T-helper 1 cell treated with Interleukin-12 subunit alpha and Interleukin-12 subunit beta and Interleukin-4 antibody, amounts not matched to agents 30 μg/mL and 1 μg/mL, for 36 hours (primary cell): ENCODE results near the gene ZNF341.

ENCODE experiments used
- H3K27ac Mint-ChIP-seq: one replicate; pipeline ENCODE4 v1.8.0; 2021; ENCODE audit warnings: mild to moderate bottlenecking, mixed read lengths
- H3K27me3 Mint-ChIP-seq: one replicate; pipeline ENCODE4 v1.8.0; 2021; ENCODE audit warnings: low read depth, mixed read lengths
- H3K36me3 Mint-ChIP-seq: one replicate; pipeline ENCODE4 v1.8.0; 2021; ENCODE audit warnings: low read depth, mixed read lengths
- H3K4me1 Mint-ChIP-seq: one replicate; pipeline ENCODE4 v1.8.0; 2021; ENCODE audit warnings: low read depth, mixed read lengths
- H3K4me3 Mint-ChIP-seq: one replicate; pipeline ENCODE4 v1.8.0; 2021; ENCODE audit warnings: mild to moderate bottlenecking, moderate library complexity, mixed read lengths
- H3K9me3 Mint-ChIP-seq: one replicate; pipeline ENCODE4 v1.8.0; 2021; ENCODE audit warnings: mixed read lengths

ZNF341 gene

DNA sequence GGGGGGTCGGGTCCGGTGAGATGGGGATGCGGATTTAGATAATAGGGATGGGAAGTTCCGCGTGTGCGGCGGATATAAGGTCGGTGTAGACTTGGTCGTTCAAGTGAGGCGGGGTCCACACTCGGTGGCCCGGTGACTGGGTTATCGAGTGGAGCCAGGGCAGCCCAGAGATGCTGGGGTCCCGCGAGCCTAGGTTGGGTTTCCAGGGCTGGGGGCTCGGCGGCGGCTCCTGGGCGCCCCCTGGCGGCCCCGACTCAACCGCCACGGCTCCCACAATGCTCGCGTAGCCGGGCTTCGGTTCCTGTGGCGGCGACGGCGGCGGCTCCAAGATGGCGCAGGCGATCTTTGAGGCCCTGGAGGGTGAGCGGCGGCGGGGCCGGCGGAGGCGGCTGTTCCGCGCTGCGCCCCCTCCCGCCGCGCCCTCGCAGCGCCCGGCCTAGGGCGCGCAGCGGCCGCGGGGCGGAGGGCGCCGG, at the start of gene ZNF341:
TSS of gene ZNF341 (plus strand) at position 304 of the 473 bp plus-strand sequence. CDS start at position 330, 26 bp downstream.
- Mint-ChIP-seq H3K36me3 (peaks cover 11% of the 10 kb centered on the region), H3K27ac (peak within 1 kb of the TSS; percentile 90), H3K27me3 (no peaks in the 10 kb centered on the region), H3K4me1 (peaks cover 16% of the 10 kb centered on the region), H3K9me3 (peaks cover 10% of the 10 kb centered on the region), H3K4me3 (peak within 1 kb of the TSS; percentile 86)

DNA sequence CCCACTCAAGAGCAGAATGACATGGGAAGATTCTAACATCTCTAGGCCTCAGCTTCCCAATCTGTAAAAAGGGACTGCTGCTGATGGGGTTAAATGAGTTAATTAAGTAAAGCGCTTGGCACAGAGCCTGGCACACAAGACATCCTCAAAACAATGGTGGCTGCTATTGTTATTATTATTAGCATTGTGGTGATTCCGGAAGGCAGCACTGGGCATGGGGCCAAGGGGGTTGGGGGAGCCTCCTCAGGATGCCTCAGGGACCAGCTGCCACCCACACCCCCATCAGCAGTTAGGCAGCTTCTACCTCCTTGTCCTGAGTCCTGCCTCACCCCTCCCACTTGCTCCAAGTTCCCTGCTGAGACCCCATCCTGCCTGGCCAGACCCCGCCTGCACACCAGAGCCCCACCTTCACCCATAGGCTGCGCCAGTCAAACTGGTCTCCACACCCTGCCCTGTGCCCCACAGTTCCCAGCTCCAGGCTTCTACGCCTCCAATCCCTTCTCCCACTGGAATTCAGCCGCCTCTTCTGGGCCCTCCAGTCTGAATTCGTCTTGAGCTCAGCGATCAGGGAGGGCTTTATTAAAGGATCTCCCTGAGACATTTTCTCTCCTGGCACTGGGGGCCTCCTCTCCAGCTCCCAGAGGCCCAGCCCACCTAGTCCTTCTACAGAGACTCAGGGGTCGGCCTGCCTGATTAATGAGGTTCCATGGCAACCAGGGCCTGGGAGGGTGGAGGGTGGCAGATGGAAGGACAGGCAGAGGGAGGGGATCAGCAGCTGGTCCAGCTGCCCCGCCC, 47.1 kb upstream of the ZNF341 start:
- H3K4me1 Mint-ChIP-seq: peaks cover 72% of the 10 kb centered on the region
- peak overlapping the region; percentile 91 for H3K27ac Mint-ChIP-seq

DNA sequence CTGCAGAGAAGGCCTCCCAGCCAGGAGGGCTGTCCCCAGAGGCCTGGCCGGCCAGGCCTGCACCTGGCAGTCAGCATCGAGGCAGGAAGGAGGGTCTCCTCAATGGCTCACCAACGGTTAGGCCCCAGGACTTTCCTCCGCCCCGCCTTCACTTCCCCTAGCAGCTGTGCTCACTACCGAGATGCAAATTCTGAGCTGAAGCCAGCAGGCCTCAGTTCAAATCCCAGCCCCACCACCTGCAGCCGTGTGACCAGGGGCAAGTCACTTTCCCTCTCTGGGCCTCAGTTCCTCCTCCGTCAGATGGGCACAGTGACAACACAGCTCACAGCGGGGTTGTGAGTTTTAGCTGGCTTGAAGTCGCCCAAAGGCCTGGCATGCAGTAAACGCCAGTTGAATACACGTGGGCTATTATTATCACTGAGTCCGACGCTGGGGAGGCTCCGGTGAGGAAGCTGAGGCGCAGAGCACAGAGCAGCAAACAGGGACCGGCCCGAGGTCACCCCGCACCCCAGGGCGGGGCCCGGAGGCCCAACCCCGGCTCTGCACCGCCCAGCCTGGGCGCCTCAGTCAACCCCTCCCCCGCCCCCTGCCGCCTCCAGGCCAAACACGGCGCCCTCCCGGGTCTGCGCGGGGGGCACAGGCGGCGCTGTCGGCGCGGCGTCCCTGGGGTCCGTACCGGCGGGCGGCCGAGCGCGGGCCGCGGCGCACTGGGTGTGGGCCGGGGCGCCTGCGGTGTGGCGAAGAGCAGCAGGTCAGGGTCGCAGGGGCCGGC, 46.3 kb upstream of the ZNF341 start:
- peaks cover 72% of the 10 kb centered on the region for H3K4me1 Mint-ChIP-seq
- no peaks in the 10 kb centered on the region for H3K27me3 Mint-ChIP-seq
- peaks cover 13% of the 10 kb centered on the region for H3K36me3 Mint-ChIP-seq
- no peaks in the 10 kb centered on the region for H3K9me3 Mint-ChIP-seq
- H3K4me3 Mint-ChIP-seq: peak overlapping the region; percentile 92
- H3K27ac Mint-ChIP-seq: peak overlapping the region; percentile 91

More for the DNA sequence above, 47.1 kb upstream of the ZNF341 start:
- H3K36me3 Mint-ChIP-seq: peaks cover 14% of the 10 kb centered on the region
- H3K4me3 Mint-ChIP-seq: peak overlapping the region; percentile 92
- H3K9me3 Mint-ChIP-seq: no peaks in the 10 kb centered on the region
- H3K27me3 Mint-ChIP-seq: no peaks in the 10 kb centered on the region

DNA sequence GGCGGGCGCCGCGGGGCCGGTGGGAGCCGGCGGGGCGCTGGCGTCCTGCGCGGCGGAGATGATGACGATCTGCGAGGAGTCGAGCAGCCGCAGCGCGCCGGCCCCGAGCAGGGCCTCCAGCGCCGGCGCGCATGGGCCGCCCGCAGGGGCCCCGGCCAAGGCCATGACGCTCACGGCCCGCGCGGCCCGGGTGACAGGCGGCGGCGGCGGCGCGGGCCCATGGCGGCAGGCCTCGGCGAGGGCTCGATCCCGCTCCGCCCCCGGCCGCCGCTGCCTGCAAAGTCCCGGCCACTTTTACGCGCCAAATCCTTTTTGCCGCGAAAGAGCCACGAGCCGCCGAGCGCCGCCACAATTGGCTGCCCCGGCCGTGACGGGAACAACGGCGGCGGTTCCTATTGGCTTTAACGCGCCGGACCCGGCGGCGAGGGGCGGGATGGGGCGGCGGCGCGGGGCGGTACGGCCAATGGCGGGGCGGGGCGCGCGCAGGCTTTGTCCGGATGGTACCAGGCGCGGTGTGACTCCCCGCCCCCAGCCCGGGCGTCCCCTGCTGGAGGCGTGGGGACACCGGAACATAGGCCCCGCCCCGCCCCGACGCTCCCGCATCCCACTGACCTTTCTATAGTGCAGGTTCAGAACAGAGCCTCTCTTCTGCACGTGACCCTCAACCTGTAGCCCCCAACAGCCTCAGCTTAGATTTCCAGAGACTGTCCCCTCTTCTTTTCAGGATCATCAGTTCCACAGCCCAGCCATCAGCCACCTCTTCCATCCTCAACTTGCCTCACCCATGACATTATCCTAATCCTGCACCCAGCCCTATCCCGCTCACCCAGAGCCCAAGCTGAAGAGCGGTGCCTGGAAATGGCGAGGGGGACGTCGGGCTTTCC, 45.5 kb upstream of the ZNF341 start, which contains the start of gene E2F1:
TSS of gene E2F1 (minus strand) at position 286 of the 884 bp plus-strand sequence. CDS start at position 165, 121 bp downstream.
- Mint-ChIP-seq H3K27me3 (no peaks in the 10 kb centered on the region), H3K9me3 (no peaks in the 10 kb centered on the region), H3K4me3 (peak within 1 kb of the TSS; percentile 92), H3K4me1 (peaks cover 65% of the 10 kb centered on the region), H3K27ac (peak within 1 kb of the TSS; percentile 91), H3K36me3 (peaks cover 10% of the 10 kb centered on the region)

DNA sequence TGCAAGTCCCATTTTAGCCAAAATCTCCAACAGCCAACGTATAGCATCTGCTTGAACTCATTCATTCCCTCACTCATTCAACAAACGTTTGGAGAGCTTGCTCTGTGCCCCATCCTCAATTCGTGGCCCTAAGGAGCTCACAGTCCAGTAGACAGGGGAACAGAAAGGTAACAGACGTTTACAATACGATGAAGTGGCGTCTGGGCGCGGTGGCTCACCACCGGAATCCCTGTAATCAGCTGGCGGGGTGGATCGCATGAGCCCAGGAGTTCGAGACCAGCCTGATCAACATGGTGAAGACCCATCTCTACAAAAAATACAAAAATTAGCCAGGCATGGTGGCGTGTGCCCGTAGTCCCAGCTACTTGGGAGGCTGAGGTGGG, 44.8 kb upstream of the ZNF341 start:
- Mint-ChIP-seq H3K9me3 (no peaks in the 10 kb centered on the region), H3K4me1 (peaks cover 62% of the 10 kb centered on the region), H3K27ac (peak overlapping the region; percentile 89)

DNA sequence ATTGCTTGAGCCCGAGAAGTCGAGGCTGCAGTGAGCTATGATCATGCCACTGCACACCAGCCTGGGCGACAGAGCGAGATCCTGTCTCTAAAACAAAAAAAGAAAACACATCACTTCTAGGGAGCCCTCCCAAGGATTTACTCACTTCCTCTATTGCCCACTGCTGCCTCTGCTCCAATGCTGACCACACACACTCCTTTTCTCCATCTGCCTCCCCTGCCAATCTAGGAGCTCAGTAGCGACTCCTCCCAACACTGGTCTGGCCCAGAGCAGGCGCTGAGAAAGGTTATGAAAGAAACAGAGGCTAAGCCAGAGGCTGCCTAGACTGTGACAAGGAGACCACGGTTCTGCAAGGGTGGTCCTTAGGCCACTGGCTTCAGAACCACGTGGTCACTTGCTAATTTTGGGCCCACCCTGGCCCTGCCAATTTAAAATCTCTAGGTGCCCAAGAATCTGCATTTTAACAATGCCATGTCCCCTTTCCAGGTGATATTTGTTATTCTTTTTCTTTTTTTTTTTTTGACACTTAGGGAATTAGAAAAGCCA, 44.4 kb upstream of the ZNF341 start:
- no peak overlapping the region for H3K4me3 Mint-ChIP-seq

More for the DNA sequence above, 44.8 kb upstream of the ZNF341 start:
- Mint-ChIP-seq H3K4me3 (peak overlapping the region; percentile 84), H3K27me3 (no peaks in the 10 kb centered on the region), H3K36me3 (peaks cover 7% of the 10 kb centered on the region)

DNA sequence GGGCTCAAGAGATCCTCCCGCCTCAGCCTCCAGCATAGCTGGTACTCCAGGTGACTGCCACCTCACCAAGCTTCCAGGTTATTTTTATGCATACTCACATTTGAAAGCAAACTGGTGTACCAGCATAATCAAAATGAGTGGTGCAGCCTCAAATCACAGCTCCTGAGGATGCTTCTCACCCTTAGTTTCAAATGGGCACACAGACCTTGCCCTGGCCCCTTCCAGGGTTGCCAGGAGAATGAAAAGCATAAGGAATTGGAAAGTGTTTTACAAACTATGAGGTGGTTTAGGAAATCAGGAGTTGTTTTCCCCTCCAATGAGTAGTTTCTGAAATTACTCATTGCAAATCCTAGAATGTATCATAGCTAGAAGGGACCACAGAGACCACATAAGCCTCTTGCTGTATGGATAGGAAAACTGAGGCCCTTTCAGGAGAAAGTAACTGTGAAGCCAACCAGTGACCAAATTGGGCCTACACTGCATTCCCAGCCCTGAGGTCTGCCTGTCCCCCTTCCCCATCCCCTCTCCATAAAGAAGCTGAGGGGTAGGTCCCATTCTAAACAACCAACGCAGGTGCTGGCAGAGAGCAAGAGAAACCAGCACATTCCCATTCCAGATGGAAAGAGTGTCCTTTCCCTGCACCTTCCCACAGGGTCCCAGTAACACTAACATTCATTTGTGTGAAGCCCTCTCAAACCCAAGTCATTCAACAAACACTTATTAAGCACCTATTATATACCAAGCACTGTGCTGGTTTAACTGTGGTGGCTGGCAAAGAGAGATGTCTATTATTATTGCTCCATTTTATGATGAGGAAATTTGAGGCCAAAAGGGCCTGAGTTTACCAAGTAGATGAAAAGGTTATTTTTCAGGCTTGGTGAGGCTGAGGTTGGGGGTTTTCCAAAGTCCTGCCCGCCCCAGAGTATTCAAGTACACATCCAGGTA, 43.5 kb upstream of the ZNF341 start:
- Mint-ChIP-seq H3K27ac (peak overlapping the region; percentile 86), H3K4me1 (peaks cover 53% of the 10 kb centered on the region), H3K36me3 (peaks cover 2% of the 10 kb centered on the region), H3K4me3 (peak overlapping the region; percentile 9), H3K9me3 (no peaks in the 10 kb centered on the region), H3K27me3 (no peaks in the 10 kb centered on the region)

More for the DNA sequence above, 44.4 kb upstream of the ZNF341 start:
- H3K9me3 Mint-ChIP-seq: no peaks in the 10 kb centered on the region
- peaks cover 5% of the 10 kb centered on the region for H3K36me3 Mint-ChIP-seq
- peak overlapping the region; percentile 68 for H3K27ac Mint-ChIP-seq
- H3K4me1 Mint-ChIP-seq: peaks cover 57% of the 10 kb centered on the region
- no peaks in the 10 kb centered on the region for H3K27me3 Mint-ChIP-seq

DNA sequence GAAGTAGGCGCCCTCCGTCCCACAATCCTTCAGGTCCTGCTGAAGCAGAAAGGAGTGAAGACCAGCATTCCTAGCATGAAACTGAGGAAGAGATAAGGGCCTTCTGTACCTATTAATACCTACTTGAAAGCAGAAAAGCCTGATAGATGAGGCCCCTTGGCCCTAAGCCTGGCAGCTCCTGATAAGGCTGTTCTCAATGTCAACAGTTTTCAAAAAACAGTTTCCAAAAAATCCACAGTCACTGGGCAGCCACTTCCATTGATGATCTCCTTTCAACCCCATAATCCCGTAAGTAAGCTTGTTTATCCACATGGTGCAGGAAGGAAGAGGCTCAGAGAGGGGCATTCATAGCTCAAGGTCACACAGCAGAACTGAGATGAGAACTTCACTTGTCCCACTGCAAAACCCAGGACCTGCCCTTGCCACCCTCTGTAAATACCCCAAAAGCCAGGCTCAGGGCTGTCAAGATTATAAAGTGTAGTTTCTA, 42.8 kb upstream of the ZNF341 start:
- no peaks in the 10 kb centered on the region for H3K27me3 Mint-ChIP-seq
- H3K9me3 Mint-ChIP-seq: no peaks in the 10 kb centered on the region
- peak overlapping the region; percentile 86 for H3K27ac Mint-ChIP-seq
- H3K4me3 Mint-ChIP-seq: no peak overlapping the region
- peaks cover 52% of the 10 kb centered on the region for H3K4me1 Mint-ChIP-seq
- peaks cover 2% of the 10 kb centered on the region for H3K36me3 Mint-ChIP-seq

DNA sequence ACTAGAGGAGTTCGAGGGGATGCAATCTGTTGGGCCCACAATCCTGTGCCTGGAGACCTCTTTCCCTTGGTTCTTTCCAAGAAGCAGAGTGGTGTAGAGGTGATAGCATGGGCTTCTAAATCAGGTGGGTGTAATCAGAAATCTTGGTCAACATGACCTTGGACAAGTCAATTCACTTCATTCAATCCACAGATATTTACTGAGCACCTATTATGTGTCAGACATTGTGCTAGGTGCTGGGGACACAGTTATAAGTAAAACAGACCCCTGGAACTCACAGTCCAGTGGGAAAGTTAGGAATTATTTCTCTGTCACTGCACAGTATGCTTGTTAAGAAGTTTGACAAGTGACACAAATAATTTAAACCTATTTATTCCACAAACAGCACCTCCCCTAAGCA, 42.3 kb upstream of the ZNF341 start:
- Mint-ChIP-seq H3K27ac (peak overlapping the region; percentile 94), H3K27me3 (no peaks in the 10 kb centered on the region), H3K4me1 (peaks cover 47% of the 10 kb centered on the region), H3K9me3 (no peaks in the 10 kb centered on the region), H3K4me3 (peak overlapping the region; percentile 72), H3K36me3 (peaks cover 2% of the 10 kb centered on the region)

DNA sequence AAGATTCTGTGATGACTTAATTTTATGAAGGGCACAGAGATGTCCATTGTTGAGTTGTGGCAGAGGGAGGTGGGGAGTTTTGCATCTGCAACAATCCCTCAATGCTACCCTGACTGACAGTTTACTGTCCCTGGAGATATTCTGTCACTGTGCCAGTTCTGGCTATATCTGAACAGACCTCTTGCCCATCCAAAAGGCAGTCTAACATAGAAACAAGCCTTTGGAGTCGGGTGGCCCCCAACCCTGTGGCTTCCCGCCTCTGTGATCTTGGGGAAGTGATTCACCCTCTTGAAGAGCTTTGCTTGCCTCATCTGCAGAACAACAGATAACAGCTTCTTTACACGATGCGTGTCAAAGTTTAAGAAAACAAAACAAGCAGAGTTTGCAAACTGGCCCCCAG, 41.8 kb upstream of the ZNF341 start:
- H3K4me3 Mint-ChIP-seq: peak overlapping the region; percentile 72
- no peaks in the 10 kb centered on the region for H3K9me3 Mint-ChIP-seq
- peaks cover 2% of the 10 kb centered on the region for H3K36me3 Mint-ChIP-seq
- no peaks in the 10 kb centered on the region for H3K27me3 Mint-ChIP-seq
- H3K4me1 Mint-ChIP-seq: peaks cover 43% of the 10 kb centered on the region
- H3K27ac Mint-ChIP-seq: peak overlapping the region; percentile 94

DNA sequence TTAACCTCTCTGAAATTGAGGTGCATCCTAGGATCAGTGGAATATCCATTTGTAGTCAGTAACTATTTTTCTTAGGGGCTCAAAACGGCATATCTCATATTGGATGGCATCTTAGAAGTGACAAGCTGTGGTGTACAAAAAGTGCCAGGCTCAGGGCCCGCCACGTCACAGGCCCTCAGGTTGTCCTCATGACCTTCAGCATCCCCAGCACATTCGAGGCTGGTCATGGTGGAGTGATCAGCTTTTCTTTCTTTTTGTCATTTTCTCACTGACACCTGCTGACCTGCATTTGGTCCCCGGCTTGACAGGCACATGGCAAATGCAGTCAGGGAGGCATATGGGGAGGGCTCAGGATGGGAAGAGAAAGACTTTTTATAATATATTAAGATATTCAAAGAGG, 38.5 kb upstream of the ZNF341 start:
- Mint-ChIP-seq H3K9me3 (peaks cover under 1% of the 10 kb centered on the region), H3K36me3 (no peaks in the 10 kb centered on the region), H3K27ac (peak overlapping the region; percentile 55), H3K4me1 (peaks cover 25% of the 10 kb centered on the region), H3K27me3 (no peaks in the 10 kb centered on the region), H3K4me3 (no peak overlapping the region)

DNA sequence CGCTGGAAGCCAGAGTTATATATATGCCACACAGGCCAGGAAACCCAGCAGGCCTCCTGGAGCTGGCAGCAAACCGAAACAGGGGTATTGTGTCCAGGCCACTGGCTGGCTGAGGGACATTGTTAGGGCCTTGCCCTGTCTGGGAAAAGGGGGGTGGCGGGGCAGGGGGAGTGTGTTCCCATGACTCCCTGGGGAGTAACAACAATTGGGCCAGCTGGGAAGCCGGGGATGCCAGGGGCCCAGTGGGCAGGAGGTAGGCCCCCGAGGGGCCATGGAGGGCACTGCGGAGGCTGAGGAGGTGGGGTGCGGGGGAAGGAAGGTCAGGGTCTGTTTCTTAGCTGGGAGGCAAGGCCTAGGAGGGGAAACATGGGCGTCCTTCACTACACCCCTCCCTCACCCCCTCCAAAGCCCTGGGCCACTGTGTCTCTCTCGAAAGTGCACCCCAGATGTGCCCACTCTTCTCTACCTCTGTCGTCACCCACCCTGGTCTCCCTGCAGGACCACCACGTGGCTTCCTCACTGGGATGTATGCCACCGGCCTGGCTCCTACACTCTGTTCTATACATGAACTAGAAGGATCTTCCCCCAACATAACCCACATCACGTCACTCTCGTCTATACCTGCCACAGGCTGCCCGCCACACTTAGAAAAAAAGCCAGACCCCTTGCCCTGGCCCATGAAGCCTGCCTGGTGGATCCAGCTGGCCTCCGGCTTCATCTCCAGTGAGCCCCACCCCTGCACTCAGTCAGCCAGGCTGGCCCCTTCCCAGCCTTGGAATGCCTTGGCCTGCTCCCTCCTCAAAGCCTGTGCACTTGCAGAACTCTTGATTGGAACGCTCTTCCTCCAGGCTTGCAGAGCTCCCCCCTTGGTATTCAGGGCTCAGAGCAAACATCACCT, 37.8 kb upstream of the ZNF341 start:
- H3K4me3 Mint-ChIP-seq: peak overlapping the region; percentile 38
- H3K36me3 Mint-ChIP-seq: peaks cover 1% of the 10 kb centered on the region
- peaks cover 3% of the 10 kb centered on the region for H3K9me3 Mint-ChIP-seq
- no peaks in the 10 kb centered on the region for H3K27me3 Mint-ChIP-seq
- H3K27ac Mint-ChIP-seq: no peak overlapping the region
- peaks cover 18% of the 10 kb centered on the region for H3K4me1 Mint-ChIP-seq
